ENCODE results near the gene NPTN. TPM values are rescaled to one million over a fixed set of nuclear protein-coding genes. Genes with fewer than 3 reads are reported as not detected.
"Not testable (repeated sequence)": the region's sequence is repeated elsewhere in the genome, so short reads cannot be mapped to it uniquely, and the experiment has no call there.

NPTN gene
- total RNA-seq, 1 donor from 2014 or later, result 106 TPM

DNA sequence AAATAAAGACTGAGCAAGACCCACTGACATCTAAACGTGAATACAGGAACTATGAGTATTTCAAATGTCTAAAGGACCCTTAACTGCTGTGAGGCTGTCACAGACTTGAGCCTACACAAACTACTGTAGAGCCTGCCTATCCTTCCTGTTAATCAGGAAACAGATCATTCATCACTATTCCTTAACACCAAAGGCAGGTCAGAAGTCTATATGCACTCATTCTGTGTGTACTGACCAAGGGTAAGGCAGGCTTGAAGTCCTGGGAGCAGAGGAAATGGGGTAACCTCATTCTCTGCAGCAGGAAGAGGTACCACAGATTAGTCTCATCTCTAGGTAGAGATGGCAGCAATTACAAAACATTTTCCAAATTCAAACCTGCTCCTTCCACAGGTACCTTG, 30.7 kb downstream of the NPTN start:
- DNase-seq (ENCODE audit: low spot score in 2 of 2) (no peak), FAIRE-seq (no peak)

DNA sequence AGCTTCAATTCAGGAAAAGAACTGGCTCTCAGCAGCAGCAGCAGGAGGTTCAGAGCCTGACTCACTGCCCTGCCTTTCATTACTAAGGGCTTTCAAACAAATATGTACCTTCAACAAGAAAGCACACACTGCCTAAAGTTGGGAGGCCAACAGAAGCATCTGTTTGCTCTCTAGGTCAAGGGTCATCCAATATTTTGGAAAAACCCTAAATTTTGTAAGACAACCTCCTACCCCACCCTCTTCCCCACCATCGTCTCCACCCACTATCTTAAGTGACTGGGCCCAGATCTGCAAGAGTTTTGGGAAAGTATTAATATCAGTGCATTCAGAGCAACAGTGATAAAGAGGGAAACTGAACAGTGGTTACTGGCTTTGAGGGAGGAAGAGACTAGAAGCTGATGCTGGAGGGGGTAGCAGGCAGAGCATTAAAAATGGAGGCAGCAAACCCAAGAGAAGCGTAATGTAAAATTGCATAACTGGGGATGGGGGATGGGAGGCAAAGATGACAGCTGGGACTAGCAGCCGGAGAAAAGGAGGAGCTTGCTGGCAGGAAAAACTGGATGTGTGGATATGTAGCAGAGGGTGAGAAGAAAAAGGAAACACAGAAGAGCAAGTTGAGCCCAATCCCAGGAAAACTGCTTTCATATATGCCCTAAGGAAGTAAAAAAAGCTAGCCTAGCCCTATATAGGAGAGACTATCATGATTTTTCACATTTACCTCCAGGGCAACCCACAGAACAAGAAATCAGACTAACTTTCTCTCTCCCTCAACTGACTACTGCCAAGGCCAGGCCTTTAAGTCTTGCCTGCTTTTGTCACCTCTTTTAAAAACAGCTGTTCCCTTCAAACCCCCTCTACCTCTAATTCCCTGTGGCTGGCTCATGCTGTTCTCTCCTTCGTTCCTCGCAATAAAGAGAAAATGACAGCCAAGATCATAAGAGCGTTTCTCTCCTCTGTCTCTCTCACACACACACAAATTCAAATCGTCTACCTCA, 31.4 kb downstream of the NPTN start:
- DNase-seq (ENCODE audit: low spot score in 2 of 2) (peak in 1 of 2 donors; percentile 22), FAIRE-seq (no peak)

DNA sequence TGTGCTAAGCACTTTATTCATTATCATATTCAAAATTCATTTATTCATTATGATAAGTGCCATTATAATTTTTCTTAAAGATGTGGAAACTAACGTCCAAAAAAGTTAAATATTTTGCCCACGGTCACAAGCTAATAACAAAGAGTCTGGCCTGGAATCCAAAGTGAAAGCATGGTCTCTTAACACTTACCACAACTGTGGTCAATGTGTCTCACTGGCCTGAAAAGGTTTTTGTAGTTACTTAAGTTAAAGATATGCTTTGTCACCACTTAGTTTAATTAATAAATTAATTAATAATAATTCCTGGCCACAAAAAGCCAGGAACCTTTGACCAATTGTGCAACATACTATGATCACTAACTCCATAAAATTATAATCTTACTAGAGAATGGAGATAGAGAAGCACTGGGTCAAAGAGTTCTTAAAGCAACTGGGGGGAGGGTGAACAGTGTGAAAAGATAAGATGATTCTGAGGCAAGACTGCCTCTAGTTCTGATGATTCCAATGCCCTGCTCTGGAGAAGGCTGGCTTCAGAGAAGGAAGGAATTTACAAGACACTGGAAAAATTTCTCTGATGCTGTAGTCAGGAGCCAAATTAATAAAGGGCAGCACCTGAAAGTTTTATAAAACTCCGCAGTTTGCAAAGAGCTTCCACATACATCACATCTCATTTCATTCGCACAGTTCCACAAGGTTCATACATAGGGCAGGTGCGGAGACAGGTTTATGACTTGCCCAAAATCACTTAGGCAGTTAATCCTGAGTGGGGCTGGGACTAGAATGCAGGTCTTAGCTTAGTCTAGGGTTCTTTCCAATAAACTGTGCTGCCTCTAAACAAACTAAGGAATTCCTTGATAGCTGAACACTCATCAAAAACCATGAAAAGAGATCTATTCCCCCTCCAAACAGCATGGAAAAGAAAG, 32.5 kb downstream of the NPTN start:
- DNase-seq (ENCODE audit: low spot score in 2 of 2), result no peak
- no peak for FAIRE-seq

DNA sequence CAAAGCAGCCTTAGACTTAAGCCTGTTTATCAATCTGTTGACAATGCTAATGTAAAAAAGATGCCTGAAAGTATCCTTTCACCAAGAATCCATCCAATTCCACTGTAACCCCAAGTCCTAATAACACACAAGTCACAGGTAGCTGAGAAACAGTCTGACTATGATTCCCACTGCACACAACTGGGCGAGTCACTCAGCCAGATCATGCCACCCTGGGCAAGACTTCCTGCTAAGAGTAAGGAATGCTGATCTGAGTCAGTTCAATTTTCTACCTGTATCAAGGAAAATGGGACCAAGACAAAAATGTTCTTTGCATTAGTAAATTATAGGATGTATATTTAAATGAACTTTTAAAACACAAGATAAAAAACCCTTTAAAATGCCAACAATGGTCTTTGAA, 33.3 kb downstream of the NPTN start:
- FAIRE-seq, result no peak
- DNase-seq (ENCODE audit: low spot score in 2 of 2), result no peak

DNA sequence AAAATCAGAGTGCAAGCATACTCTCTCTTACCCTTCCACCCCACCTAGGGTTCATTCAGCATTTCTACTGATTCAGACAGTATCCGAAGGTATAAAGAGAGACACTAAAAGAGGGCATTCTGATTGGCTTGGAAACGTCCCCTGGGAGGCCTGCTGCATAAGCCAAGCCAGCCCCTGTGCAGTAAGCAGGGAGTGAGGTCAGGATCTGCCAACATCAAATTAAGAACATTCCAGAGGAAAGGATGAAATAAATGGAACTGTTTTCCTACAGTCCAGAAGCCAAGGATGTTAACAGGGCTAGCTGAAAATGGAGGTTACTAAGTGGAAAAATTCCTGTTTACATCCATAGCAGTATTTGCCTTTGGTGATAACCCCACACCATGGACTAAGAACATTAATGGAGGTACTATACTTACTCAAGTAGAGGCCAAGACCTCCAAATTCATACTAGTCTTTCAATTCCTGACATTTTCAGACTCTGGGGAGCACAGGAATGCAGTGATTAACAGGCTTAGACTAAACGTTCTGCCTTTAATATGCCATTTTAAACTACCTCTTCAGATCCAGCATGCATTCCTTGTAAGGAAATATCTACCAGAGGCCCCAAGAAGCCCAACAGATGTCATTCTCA, 34.5 kb downstream of the NPTN start:
- FAIRE-seq (no peak), DNase-seq (ENCODE audit: low spot score in 2 of 2) (no peak)

DNA sequence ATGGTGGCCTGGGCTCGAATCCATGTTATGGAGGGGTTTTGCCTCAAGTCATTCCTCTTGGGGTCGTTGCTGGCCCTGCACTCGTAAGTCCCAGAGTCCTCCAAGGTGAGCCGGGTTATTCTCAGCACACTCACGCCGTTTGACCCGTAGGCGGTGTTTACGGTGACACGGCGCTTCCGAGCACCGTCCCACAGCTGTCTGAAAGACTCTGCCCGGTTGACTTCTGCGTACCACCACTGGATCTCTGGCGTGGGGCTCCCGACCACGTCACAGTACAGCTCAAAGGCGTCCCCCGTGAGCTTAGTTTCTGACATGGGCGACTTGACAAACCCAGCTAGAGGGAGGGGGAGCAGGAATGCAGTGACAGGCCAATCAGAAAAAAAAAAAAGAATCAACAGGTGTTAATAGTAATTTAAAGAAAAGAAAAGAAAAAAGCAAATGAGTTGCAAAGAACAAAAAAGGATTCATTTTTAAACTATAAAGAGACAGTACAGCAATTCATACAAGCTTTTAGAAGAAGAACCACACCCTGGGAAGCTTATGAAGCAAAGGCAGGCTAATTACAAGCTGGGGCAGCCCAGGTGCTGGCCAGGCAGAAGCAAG, 36.1 kb downstream of the NPTN start:
- FAIRE-seq (no peak), DNase-seq (ENCODE audit: low spot score in 2 of 2) (no peak)

DNA sequence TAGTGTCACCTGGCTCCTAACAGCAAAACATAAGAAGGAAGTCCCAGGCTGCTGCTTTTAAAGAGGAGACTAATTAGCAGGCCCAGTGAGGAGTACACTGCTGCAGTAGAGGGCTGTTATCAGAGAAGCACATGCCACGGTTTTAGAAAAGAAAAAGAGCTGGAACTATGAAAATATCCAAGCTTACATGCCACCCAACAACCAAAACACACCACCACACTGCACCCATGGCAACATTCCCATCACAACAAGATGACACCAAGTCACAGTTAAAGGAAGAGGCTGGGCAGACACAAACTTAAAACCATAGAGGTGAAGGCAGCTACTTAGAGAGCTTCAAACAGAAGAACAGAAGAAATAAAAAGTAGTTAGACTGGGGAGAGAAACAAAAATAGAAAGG, 37.0 kb downstream of the NPTN start:
- no peak for DNase-seq (ENCODE audit: low spot score in 2 of 2)
- FAIRE-seq, result no peak

DNA sequence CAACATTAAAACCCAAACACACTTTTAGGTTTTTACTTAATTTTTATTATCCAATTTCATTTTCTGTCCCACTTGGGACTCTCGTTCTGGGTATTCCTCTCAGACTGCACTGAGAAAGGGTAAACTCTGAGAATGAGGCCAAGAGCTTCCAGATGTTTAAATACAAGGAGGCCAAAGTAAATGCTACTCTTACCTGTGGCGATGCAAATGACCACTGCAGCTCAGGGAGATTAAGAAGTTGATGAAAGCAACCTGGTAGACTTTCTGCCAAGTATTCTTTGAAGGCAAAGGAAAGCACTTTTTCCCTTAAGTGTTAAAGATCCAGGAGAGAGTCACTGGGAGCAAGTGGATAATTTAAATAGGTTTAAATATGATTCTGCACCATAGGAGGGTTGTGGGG, 39.1 kb downstream of the NPTN start:
- DNase-seq (ENCODE audit: low spot score in 2 of 2) (no peak), FAIRE-seq (no peak)

DNA sequence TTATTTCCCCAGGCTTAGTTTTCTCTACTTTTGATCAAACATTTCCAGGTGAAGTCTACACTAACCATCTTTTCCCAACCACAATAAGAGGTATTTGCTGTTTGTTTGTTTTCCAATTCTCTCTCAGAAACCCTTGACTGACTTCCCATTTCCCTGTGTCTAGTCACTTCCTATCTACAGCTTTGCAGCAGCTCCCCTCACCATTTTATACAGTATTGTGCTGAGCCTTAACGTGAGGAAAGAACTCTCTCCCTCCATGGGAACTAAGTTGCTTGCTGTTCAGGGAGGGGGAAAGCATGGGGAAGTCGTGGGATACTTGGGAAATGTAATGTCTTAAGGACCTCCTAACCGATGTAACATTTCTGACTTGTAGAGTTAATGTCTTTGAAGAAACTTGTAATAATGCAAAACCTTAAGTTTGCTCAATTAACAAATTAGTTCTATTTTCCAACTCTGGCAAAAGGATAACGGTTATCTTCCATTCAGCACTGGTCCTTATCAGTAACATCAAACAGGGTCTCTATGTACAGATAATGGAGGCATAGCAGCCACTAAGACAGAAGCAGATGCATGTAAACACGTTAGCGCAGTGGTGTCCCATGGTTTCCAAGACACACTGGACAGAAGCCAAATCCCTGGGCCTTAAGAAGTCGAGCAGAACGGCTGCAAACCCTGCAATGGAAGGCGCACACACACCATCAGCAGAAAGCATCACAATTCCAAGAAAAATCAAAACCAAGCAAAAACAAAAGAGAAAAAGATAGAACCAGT, 39.7 kb downstream of the NPTN start:
- FAIRE-seq (no peak), DNase-seq (ENCODE audit: low spot score in 2 of 2) (no peak)

DNA sequence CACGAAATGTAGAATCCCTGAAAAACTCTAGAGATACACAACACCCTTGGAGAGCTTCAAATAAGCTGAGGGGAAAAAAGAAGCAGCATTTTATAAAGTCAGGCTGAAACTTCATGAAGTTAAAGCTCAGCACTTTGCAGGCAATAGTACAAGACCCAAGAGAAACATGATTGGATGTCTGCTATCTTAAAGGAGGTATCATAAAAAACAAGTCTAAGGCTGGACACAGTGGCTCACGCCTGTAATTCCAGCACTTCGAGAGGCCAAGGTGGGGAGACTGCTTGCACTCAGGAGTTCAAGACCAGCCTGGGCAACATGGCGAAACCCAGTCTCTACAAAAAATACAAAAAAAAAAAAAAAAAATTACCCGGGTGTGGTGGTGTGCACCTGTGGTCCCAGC, 42.9 kb downstream of the NPTN start:
- FAIRE-seq (no peak), DNase-seq (ENCODE audit: low spot score in 2 of 2) (no peak)

DNA sequence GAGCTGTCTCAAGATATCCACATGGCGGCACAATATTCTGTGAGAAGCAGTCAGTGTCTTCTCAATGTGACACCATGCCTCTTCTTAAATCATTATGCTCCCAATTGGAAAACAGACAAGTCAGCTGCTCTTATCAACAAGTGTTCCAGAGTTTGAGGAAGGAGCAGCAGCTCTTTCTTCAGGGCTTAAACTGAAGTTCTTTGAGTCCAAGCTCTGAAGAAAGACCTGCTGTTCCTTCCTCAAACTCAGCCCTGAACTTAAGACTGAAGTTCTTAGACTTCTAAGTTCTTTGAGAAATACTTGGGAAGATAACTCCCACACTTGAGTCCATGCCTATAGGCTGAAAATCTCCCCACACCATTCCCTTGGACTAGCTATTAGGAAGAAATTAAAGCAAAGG, 43.4 kb downstream of the NPTN start:
- FAIRE-seq, result no peak

DNA sequence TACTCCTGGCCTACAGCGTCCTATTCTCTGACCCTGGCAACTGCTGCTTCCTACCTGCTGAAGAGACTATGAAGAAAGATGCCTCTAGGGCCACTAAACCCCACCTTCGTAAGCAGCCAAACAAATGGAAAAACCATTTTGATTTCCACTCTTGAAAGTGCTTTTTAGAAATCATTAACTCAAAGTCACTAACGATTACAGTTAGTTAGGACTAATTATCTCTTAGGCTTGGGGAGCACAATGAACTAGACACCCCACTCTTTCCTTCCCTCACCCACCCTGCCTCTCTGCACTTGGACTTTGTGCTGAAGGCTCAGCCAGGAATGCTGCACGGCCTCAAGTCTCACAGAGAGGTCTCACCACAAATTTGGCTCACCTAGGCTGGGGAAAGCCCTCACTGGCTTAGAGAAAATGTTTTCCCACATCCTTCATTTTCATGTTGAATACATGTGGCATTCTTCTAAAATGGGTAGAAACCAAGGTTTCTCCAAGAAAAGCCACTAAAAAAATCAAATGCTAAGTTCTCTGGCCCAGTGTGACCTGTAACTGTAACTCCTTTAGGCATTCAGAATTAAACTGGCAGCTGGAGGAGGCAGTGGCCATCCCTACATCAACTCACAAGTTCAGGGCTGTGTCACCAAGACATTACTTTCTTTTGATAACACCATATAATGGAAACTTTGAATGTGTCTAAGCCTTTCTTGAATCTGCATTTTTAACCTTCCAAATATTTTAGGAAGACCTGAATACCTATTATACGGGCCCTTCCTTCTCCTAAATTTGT, 47.1 kb downstream of the NPTN start:
- FAIRE-seq (no peak), DNase-seq (ENCODE audit: low spot score in 2 of 2) (no peak)

More for the DNA sequence above, 43.4 kb downstream of the NPTN start:
- DNase-seq (ENCODE audit: low spot score in 2 of 2), result no peak

DNA sequence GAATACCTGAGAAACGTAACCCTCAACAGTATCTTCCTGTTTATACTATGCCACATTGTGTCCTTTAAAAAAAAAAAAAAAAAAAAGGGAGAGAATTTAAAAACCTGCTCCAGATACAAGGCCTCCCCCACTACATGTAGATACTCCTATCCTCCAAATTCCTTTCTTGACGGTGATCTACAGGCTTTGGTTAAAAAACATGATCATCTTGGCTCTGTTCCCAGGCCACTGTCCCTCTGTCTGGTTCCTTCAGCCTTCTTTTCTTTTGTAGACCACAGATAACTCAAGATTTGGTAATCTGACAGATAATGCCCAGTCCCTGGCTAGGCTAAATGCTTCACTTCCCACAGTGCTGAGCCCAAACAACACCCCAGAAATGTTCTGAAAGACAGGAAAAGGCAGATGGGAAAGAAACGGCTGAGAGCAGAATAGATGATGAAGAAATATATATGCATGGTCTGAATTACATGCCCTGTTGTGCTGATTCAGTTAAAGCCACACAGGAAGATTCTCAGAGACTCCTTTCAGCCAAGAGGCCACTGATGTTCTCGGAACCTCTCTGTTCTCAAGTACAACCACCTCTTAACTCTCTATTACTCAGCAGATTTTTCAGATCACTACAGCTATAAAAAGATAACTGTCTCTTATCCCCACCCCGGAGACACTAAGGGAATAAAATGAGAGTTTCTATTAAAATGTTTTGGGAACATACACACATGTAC, 48.3 kb downstream of the NPTN start:
- DNase-seq (ENCODE audit: low spot score in 2 of 2) (no peak), FAIRE-seq (no peak)

DNA sequence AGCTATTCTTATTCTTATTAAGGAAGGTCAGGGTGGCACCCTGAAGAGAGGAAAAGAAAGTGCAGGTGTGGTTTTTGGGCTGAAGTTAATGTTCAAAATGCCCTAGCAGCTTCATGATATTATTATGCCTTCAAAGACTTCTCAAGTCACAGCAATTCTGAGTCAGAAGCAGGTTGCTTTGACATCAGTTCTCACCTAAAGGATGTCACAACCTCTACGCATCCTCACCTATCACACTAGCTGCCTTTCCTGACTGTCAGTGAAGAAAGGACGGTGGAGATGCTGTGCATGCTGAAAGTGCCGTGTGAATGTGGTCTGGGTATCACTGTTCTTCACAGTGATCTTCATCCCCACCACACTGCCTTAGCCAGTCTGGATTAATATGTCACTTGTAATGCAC, 49.6 kb downstream of the NPTN start:
- no peak for FAIRE-seq

DNA sequence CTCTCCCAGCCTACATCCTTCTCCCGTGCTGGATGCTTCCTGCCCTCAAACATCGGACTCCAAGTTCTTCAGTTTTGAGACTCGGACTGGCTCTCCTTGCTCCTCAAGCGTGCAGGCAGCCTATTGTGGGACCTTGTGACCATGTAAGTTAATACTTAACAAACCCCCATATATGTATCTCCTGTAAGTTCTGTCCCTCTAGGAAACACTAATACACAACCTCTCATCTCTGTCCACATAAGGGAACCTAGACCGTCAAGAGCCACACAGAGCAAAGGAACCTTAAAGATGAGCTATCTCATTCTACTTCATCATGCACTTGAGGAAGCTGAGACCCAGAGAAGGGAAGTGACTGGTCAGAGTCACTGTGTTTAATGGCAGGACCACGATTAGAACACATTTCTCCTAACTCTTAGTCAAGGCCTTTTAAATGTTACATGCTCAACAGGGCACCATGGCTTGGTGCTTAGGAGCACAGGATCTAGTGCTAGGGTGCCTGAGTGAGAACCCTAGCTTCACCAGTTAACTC, 50.3 kb downstream of the NPTN start:
- FAIRE-seq (no peak), DNase-seq (ENCODE audit: low spot score in 2 of 2) (no peak)

More for the DNA sequence above, 49.6 kb downstream of the NPTN start:
- DNase-seq (ENCODE audit: low spot score in 2 of 2), result no peak

DNA sequence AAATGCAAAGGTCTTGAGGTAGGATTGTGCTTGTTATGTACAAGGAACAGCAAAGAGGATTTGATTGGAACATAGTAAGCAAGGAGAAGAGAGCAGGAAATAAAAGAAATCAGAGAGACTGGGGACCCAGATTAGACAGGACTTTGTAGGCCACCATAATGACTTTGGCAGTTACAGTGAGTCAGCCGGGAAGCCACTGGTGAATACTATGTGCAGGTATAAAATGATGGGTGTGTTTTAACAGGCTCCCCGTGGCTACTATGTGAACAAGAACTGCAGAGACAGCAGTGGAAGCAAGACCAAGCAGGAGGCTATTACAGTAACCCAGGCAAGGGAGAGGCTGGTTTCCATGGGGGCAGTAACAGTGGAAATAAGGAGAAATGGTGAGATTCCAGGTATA, 55.2 kb downstream of the NPTN start:
- FAIRE-seq, result no peak
- DNase-seq (ENCODE audit: low spot score in 2 of 2), result no peak

DNA sequence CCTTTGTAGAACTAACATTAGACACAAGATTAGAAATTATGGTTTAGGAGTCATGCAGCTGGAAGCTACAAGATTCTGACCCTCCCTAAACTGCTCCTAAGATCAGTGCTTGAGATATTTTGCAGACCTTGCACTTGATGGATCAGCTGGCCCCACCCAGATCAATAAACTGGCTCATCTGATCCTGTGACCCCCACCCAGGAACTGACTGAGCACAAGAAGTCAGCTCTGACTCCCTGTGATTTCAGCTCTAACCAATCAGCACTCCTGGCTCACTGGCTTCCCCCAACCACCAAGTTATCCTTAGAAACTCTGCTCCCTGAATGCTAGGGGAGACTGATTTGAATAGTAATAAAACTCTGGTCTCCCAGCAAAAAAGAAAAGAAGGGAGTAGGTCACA, 55.6 kb downstream of the NPTN start:
- FAIRE-seq; DNase-seq (ENCODE audit: low spot score in 2 of 2): not testable (repeated sequence)
